ENCODE data around the gene ALG3. TPM values are rescaled to one million over a fixed set of nuclear protein-coding genes. Genes with fewer than 3 reads are reported as not detected.

ALG3 gene
- polyA plus RNA-seq, 1 donor = 21.5 TPM

- no peak for DNase-seq (ENCODE audit: low read depth)
Observed at GRCh38 chr3:184235381-184236032, 13.3 kb downstream of the ALG3 start.

GRCh38 chr3:184234671-184235380 is 13.9 kb downstream of the ALG3 start:
- DNase-seq (ENCODE audit: low read depth) = no peak

GRCh38 chr3:184234224-184234623 is 14.5 kb downstream of the ALG3 start:
- DNase-seq (ENCODE audit: low read depth) = no peak

- no peak for DNase-seq (ENCODE audit: low read depth)
Observed at GRCh38 chr3:184233127-184233843, 15.5 kb downstream of the ALG3 start.

GRCh38 chr3:184231671-184232070 is 17.1 kb downstream of the ALG3 start:
- DNase-seq (ENCODE audit: low read depth) = no peak

GRCh38 chr3:184230603-184231528 is 17.9 kb downstream of the ALG3 start:
- DNase-seq (ENCODE audit: low read depth) = no peak

- DNase-seq (ENCODE audit: low read depth) = no peak
Observed at GRCh38 chr3:184230081-184230602, 18.6 kb downstream of the ALG3 start.

GRCh38 chr3:184229394-184230080 is 19.2 kb downstream of the ALG3 start, which contains the start of gene VWA5B2:
Gene VWA5B2 (plus strand): TSS chr3:184229585. CDS start chr3:184230529, 944 bp downstream.
- no peak for DNase-seq (ENCODE audit: low read depth)

GRCh38 chr3:184228376-184229137 is 20.2 kb downstream of the ALG3 start:
- DNase-seq (ENCODE audit: low read depth) = no peak

GRCh38 chr3:184227481-184227935 is 21.3 kb downstream of the ALG3 start:
- DNase-seq (ENCODE audit: low read depth) = no peak

GRCh38 chr3:184223946-184224345 is 24.8 kb downstream of the ALG3 start:
- DNase-seq (ENCODE audit: low read depth) = no peak

- no peak for DNase-seq (ENCODE audit: low read depth)
Observed at GRCh38 chr3:184222521-184222920, 26.2 kb downstream of the ALG3 start.

GRCh38 chr3:184218814-184219213 is 29.9 kb downstream of the ALG3 start:
- no peak for DNase-seq (ENCODE audit: low read depth)

- DNase-seq (ENCODE audit: low read depth) = no peak
Observed at GRCh38 chr3:184211718-184212117, 37.0 kb downstream of the ALG3 start.

GRCh38 chr3:184211297-184211696 is 37.5 kb downstream of the ALG3 start:
- DNase-seq (ENCODE audit: low read depth) = no peak

GRCh38 chr3:184209146-184209923 is 39.4 kb downstream of the ALG3 start:
- no peak for DNase-seq (ENCODE audit: low read depth)

- DNase-seq (ENCODE audit: low read depth) = no peak
Observed at GRCh38 chr3:184203526-184203925, 45.2 kb downstream of the ALG3 start.

- no peak for DNase-seq (ENCODE audit: low read depth)
Observed at GRCh38 chr3:184200825-184201224, 47.9 kb downstream of the ALG3 start.

- DNase-seq (ENCODE audit: low read depth) = no peak
Observed at GRCh38 chr3:184198509-184198908, 50.3 kb downstream of the ALG3 start.
